Eye (tissue), 1 donor: Measurements from ENCODE around the gene TMEM131.
A peak's percentile ranks its signal among the peaks of the same experiment; 100 is the strongest.

Experiments
- DNase-seq: peaks from one replicate; pipeline ENCODE4 v3.0.0-alpha.2; 2015

Gene TMEM131

DNA sequence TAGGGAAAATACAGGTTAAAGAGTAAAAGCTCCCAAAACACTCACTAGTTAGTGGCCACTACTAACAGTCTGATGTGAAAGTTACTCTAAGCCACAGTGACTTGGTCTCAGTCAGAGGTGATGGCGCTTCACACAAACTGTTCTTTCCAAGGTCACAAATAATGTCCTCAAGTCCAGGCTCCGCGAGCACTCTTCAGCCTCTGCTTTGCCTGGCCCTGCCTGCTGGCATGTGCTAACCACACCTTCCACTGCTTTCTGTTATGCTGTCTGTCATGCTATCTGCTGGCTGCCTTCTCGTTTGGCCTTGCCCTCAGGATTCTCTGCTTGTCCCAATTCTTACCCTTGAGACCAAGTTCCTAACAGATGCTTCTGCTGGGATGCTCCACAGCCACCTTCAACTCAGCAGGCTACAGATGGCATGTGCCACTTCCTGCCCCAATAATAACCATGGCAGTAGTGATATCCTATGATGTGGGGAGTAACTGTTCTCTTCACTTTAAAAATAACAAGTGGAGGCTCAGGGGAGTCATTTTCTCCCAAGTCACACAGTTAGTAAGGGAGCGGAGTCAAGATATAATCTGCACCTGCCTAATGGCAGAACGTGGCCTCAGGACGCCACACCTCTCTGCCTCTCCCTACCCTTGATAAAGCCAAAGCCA, 206.6 kb downstream of the TMEM131 start:
- DNase-seq, result no peak

DNA sequence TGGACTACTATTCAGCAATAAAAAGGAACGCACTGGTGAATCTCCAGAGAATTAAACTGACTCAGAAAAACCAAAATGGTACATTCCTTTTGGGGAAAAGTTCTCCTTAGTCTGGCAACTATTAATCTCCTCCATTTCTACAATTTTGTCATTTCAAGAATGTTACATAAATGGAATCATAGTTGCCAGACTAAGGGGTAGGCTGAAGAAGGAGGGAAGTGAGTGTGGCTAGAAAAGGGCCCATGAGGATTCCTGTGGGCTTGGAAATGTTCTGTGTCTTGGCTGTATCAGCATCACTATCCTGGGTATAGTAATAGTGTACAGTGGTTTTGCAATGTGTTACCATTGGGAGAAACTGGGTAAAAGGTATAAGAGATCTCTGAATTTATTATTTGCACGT, 209.9 kb downstream of the TMEM131 start:
- no peak for DNase-seq

DNA sequence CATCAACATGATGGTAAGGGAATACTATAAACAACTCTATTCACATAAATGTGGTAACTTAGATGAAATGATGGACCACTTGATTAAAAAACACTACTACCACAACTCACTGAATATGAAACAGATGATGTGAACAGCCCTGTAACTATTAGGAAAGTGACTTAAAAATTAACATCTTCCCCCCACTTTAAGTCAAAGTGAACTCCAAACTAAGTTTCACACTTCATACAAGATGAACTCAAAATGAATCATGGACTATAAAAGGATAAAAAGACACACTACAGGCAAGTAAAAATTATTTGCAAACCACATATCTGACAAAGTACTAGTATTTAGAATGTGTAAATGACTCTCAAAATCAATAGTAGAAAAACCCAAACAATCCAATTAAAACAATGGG, 210.8 kb downstream of the TMEM131 start:
- no peak for DNase-seq

DNA sequence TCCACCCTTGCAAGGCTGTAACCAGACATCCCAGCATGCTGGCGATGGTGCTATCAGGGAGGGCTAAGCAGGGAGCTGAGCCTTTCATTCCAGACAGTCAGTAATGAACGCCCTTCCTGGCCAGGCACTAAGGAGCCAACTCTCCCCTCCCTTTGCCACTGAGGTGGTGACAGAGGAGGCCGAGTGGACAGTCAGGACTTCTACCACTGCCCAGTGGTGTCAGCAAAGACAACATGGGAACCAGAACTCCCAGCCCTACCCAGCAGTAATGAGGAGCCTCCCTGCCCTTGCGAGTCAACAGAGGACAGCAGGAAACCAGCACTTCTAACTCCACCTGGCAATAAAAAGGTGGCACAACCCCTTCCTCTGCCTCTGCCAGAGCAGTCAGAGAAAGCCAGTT, 213.8 kb downstream of the TMEM131 start:
- no peak for DNase-seq

DNA sequence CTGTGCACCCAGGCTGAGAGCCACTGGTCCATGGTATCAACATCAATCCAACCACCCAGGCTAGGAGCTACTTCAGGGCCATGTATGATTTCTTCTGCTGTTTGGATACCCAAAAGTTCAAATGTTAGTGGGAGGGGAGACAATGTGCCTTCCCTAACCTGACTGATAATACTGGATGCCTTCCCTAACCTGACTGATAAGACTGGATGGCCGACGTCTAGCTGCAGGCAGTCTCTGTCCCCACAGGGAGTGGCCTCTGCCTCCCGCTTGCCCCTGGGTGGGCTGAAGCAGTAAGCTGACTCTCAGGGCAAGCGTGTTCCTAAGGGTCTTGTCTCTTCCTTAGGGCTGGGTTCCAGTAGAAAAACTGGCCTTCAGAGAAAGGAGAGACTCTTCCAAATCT, 216.6 kb downstream of the TMEM131 start:
- no peak for DNase-seq

DNA sequence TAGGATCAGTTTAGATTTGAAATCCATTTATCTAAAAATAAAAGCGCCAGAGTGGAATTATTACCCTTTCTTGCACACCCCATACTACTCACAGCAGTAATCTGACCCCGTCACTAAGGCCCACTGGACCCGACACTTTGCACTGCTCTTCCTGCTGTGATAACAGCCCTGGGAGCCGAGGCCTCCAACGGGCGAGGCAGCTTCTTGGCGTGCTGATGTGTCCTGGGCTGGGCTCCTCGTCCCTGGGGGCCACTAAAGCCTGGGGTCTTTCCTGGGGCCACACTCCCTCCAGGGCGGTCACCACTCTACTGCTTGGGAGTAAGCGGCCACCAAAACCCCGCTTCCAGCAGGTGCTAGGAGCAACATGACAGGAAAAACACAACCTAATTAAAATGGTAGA, 220.7 kb downstream of the TMEM131 start:
- DNase-seq, result no peak

DNA sequence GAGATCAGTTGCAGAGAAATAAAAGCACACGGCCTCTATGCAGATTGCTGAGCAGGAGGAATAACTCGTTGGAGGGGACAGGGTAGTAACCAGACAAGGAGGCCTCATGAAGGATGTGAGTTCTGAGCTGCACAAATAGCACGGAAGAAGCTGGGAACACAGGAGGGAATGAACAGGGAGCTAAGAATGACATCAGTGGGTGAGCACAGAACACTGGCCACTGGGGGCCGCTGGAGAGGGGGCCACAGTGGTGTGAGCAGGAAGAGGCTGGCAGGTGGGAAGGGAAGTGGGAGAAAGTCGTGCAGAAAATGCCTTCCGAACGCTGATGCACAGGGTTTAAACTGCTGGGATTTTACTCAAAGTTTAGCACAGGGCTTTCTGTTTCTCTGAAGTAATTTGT, 221.3 kb downstream of the TMEM131 start:
- peak; percentile 3 for DNase-seq

DNA sequence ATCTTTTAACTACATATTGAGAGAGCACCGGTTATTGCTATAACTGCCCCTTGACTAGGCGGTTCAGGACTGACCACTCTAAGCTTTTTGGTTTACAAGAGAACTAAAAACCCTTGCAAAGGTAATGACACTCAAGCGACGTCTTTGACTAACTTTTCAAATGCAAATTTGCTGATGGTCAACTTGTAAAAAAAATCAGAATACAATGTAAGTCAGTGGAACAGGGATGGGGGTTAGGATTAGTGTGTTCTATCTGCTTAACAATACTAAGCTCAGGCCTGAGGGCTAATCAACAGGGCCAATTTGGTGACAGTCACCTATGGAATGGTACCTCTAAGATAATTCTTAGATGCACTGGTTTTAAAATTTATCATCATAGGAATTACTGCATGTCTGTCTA, 225.3 kb downstream of the TMEM131 start:
- DNase-seq, result no peak

DNA sequence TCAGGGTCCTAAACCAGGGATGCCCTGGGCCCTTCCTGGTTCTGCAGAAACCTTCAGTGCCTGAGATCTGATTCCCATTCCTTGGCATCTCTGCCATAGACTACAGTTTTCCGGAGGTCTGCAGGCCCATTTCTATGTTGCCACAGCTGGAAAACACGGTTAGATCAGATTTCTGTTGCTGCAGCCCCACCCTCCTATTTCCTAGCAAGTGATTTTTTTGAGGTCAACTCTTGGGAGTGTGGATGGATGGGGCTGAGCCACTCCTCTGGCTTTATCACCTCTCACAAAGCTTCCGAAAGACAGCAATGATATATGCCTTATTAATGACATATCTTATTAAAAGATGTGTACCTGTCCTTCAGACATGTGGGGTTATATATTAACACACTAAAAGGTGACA, 226.0 kb downstream of the TMEM131 start:
- no peak for DNase-seq

DNA sequence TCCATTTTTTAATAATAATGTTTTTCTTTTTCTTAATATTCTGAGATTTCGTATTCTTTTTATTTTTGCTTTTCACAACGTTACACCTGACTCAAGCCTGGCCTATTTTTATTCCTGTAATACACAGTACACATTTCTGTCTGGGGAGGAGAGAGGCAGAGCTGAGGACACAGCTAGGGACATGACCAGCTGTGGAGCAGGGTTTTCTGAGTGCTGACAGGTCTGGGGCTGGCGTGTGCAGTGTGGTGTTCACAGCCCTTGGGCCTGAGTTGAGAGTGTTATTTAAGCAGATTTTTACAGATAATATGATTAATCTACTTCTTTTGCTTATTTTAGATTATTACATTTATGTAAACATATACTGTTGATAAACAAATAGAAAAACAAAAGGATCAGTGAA, 226.4 kb downstream of the TMEM131 start:
- no peak for DNase-seq

DNA sequence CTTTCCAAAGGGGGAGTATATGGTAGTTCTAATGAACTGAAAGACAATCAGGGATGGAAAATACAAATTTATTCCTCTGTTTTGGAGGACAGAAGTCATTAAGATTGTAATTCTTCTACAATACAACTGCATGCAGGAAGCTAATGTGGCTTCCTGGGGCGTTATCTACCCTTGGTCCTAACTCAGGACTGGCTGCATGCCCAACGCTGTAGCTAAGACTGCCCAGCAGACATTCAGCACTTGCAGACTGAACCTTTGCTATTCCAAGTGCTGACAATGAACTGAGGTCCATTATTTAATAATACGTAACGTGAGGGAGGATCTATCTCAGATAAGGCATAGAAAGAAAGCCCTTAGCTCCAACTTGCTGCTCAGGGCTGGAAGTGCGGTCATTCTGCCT, 229.2 kb downstream of the TMEM131 start:
- no peak for DNase-seq

DNA sequence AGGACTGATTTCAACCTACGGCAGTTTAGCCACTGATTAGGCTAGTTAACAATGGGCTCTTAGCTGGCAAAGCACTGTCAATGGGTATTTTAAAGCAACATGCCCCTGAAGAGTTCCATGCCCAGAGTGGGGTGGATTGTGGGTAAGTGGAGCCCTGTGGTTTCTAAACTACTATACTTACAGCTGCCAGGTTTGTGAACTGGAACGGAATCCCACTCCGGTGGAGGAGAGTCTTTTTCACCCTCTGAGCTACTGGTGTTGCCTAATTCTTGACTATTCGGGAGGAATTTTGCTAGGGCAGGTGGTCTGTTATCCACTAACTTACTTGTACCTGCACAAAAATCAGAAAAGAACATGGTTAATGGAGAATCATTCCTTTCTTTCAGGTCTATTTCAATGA, 229.8 kb downstream of the TMEM131 start:
- DNase-seq, result no peak

DNA sequence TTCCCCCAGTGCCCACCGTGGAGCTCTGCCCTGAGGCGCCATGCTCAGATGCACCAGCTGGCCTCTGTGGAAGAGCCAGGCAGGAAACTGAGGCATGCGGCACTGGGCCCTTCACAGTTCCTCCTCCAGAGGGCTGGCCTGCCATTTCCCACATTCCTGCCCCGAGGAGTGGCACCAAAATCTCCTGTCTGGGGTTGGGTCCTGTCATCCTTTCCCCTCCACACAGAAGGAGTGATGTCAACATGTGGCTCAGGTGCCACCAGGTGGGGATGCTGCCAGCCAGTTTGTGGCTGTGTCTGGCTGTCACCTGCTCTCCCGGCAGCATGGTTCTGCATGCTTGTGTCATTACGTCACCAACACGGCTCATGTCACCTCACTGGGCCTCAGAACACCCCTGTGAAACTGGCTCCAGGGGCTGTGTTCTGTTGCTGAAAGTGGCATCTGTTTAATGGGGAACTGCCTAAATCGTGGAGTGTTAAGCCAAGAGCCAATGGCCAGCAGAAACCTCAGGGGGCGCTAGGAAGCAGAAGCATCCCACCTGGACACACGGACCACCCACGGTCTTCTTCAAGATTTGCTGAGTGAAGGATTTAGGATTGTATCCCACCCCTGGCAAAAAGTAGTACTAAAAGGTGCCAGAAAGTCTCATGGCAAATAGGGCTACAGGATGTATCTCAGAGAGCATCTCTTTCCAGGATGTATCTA, 231.0 kb downstream of the TMEM131 start:
- no peak for DNase-seq

DNA sequence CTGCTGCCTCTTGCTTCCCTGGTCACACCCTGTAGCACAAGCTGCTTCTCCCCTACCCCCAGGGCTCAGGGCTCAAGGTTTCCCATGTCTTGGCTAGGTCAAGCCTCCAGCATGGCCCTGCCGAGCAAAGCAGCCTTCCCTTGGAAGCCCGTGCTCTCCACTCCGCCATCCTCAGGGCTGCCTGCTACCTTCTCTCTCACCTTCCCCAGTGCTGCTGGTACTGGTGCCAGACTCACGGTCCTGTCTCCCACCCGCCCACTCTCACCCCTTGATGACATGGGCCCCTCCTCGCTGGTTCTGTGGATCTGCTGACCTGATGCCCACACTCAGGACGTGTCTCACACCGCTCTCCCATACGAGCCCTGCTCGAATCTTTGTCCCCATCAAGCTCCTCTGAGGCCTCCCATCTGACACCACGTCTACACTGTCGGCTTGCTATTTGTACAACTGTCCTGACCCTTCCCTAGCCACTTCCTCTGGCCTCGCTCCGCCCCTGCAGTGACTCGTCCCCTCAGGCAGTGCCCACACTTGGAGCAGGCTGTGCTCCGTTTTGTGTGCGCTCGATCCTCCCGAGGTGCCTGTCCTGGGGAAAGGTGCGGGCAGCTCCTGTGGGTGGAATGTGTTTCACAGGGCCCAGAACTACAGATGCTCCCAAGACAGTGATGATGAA, 232.4 kb downstream of the TMEM131 start:
- DNase-seq, result no peak

DNA sequence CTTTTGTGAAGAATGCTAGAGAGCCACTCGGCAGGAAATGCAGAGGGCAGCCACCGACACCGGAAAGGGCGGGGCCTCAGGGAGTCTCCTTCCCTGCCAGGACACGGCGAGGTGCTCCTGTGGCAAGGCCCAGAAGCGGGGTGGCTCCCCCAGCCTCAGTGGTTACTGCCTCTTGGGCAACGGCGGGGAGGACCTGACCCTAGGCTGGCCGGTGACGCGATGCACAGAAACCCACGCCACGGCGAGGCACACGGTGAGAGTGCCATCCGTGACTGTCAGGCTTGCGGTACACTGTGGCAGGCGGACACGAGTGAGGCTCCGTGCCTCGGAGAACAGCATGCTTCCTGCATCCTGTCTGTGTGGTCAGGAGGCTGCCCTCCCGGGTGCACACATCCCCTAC, 234.6 kb downstream of the TMEM131 start:
- DNase-seq, result no peak

DNA sequence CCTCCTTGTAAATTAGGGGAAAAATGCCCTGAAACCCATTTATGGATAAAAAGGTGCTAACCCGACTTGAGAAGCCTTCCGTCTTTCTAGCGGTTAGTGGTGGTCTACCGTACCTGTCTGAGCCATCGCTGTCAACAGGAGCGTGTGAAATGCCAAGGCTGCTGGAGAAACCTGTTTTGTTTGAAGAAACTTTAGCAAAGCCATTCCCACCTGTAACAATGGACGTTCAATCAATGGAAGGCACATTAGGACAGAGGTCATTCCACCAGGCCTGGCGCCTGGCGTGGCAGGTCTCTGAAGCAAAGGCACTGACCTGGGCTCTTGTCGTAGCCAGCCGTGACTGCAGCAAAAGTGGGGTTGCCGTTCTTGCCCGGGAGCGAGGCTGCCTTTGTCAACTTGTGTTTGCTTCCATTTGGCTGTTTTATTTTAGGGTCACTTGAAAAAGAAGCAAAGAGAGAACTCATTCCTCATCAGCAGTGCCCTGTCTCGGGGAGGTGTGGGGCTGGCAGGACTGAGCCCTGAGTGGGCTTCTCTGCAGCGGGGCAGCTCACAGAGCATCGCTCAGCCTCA, 235.2 kb downstream of the TMEM131 start:
- no peak for DNase-seq

DNA sequence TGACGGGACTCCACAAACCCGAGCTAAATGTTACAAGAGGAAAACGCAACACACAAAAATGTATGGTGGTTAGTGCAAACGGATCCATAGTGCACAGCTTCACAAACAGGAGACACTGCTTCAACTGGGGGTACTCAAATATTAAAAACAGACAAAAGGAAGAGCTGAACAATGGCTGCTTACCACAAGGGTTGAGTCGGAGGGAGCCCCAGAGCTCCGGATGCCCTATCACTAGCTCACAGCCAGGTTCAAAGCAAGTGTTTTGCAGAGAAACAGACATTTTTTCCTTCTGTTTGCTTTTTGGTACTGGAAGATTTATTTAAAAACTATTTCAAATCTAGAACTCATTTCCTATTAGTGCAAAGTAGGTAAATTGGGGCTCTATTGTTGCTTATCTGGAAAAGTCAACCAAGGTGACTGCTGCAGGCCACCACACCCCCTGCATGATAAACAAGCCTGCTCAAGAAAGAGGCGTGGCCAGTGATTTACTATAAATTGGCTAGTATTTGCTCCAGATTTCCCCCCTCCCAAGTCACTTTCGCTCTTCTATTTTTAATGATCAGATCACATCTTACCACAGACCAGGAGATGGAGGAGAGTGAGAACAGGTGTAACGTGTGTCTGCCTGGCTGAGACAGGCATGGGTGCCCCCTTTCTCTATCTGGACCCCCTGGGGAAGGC, 235.9 kb downstream of the TMEM131 start:
- no peak for DNase-seq

DNA sequence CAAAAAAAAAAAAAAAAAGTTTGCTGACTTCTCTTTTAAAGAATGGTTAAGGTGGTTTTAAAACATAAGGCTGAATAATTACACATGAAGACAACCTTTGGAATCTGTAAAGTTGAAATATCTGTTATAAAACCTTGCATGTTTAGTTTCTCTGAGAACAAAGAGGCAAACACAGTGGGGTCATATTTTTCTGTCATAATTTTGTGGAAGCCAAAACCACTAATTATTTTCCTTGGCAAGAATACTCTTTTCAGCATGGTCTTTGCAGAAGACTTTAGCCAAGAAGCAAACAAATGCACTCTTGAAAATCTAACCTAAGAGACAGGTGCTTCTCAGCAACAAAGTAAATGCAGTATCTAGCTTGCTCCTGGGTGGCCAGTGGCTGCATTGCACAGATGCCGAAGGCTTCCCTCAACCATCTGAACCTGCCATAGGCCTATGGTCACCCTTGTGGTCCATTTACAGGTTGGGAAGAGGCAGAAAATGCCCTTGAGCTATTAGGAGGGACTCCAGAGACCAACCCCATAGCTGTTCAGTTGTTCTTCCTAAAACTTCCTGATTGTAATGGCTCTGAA, 237.5 kb downstream of the TMEM131 start:
- DNase-seq, result no peak

DNA sequence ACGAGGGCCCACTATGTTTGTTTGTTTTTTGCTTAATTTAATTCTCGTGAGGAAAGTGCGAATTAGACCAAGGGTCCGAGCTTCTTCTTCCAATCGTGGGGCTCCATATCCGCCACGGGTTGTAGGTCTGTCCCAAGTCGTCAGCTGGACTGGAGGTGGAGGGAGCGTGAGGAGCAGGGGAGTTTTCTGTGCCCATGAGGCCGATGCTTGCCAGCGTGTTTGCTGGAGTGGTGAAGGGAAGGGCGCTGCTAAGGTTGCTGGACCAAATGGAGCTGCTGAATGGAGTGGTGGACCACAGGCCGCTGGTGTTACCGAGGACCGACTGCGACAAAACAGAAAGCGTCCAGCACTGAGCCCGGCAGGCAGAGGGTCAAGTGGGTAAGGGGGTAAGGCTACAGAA, 238.7 kb downstream of the TMEM131 start:
- DNase-seq, result no peak

DNA sequence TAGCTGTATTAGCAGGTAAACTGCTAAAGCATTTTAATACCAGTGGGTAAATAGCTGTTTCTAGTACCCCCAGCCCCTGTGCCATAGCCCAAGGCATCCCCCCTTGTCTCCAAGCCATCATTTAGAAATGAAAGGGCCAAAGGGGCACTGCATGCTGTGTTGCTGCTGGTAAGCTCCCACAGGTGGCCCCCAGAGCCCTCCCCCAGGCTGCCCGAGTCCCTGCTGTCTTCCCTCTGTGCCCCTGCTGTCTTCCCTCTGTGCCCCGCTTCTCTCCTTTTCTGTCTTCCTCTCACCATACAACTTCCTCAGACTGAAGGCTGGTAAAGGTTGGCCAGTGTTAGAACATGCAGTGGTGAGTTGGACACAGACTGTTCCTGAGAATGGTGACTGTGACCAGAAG, 240.3 kb downstream of the TMEM131 start:
- no peak for DNase-seq

DNA sequence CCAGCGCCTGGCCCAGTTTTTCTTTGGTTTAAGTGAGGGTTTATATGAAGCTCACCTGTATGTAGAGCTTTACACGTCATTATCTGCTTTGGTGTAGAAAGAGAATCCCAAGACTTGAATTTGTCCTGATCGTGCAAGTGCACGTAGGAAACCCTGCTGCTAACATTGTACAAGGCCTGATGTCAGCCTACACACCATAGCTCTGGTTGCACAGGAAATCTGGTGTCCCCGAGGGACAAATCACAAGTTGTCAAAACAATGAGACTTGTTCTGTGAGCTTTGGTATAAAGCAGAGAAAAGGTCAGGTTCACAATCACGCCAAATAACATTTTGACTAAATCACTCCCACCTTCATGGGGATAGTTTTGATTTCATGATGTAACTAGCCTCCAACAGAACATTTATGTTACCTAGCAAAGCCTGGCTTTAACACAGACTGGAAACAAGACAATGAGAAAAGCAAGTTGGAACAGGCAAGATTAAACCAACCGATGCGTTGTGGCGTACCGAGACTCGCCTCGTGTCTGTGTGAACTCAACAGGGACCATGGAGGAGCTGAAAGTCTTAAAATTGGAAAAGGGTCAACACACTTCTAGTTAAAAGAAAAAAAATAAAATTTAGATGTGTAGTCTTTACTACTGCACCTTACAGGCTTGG, 240.9 kb downstream of the TMEM131 start:
- peak; percentile 6 for DNase-seq
